Activated naive CD8-positive, alpha-beta T cell treated with anti-CD3 and anti-CD28 coated beads, Interleukin-2, amount 10 ng/mL, durations not matched to agents 7 days and 5 days (primary cell): Measurements from ENCODE around the gene AFAP1. TPM values are rescaled to one million over a fixed set of nuclear protein-coding genes. Genes with fewer than 3 reads are reported as not detected.

Experiments
- ATAC-seq: fragments of 150-1000 bp; cut with Tn5 transposase; one replicate; pipeline ENCODE4 v1.10.0; 2021; ENCODE audit warnings: low read depth, moderate library complexity
- POLR2A ChIA-PET: fragments of 350-600 bp; sonication (Branson Sonifier 250); formaldehyde crosslinking; loops from one replicate; lab custom pipeline; 2021; ENCODE audit warnings: antibody characterized with exemption; lab: Charles Lee
- DNase-seq: peaks from one replicate; pipeline ENCODE4 v3.0.0; 2021
- H3K27ac Mint-ChIP-seq: one replicate; pipeline ENCODE4 v1.8.0; 2022; ENCODE audit warnings: mild to moderate bottlenecking, mixed read lengths
- H3K27me3 Mint-ChIP-seq: one replicate; pipeline ENCODE4 v1.8.0; 2022; ENCODE audit warnings: mild to moderate bottlenecking, moderate library complexity, mixed read lengths
- H3K36me3 Mint-ChIP-seq: one replicate; pipeline ENCODE4 v1.8.0; 2021; ENCODE audit warnings: mild to moderate bottlenecking, mixed read lengths
- H3K4me1 Mint-ChIP-seq: one replicate; pipeline ENCODE4 v1.8.0; 2021; ENCODE audit warnings: mixed read lengths
- H3K4me3 Mint-ChIP-seq: one replicate; pipeline ENCODE4 v1.8.0; 2022; ENCODE audit warnings: mild to moderate bottlenecking, moderate library complexity, mixed read lengths
- H3K9me3 Mint-ChIP-seq: one replicate; pipeline ENCODE4 v1.8.0; 2021; ENCODE audit warnings: mixed read lengths
- total RNA-seq, 2 experiments: library from RNA; stranded (reverse); gene quantifications; one replicate each; pipeline ENCODE4 v1.2.3, GENCODE V29; 2021

The AFAP1 gene
- total RNA-seq, 2 experiments from 2014 or later: 9.9 to 12.2 TPM

GRCh38 chr4:7740866-7741525 is 198.7 kb downstream of the AFAP1 start:
- H3K9me3 Mint-ChIP-seq: no peaks in the 10 kb centered on the region
- no peak for ATAC-seq
- POLR2A ChIA-PET: no interaction called here

GRCh38 chr4:7739918-7740865 is 199.5 kb downstream of the AFAP1 start:
- Mint-ChIP-seq H3K27me3 (no peaks in the 10 kb centered on the region), H3K4me3 (no peak overlapping the region), H3K27ac (no peak overlapping the region), H3K4me1 (no peaks in the 10 kb centered on the region), H3K36me3 (no peaks in the 10 kb centered on the region), H3K9me3 (no peaks in the 10 kb centered on the region)
- DNase-seq (no peak), ATAC-seq (no peak)
- POLR2A ChIA-PET: no interaction called here

More at GRCh38 chr4:7740866-7741525, 198.7 kb downstream of the AFAP1 start:
- no peaks in the 10 kb centered on the region for H3K4me1 Mint-ChIP-seq
- no peak overlapping the region for H3K27ac Mint-ChIP-seq
- no peaks in the 10 kb centered on the region for H3K27me3 Mint-ChIP-seq
- H3K36me3 Mint-ChIP-seq: no peaks in the 10 kb centered on the region
- DNase-seq: no peak
- no peak overlapping the region for H3K4me3 Mint-ChIP-seq

- no peak overlapping the region for H3K4me3 Mint-ChIP-seq
- no peak for DNase-seq
- no peak overlapping the region for H3K27ac Mint-ChIP-seq
- POLR2A ChIA-PET: no interaction called here
- H3K4me1 Mint-ChIP-seq: no peaks in the 10 kb centered on the region
- no peaks in the 10 kb centered on the region for H3K9me3 Mint-ChIP-seq
- H3K27me3 Mint-ChIP-seq: no peaks in the 10 kb centered on the region
- no peaks in the 10 kb centered on the region for H3K36me3 Mint-ChIP-seq
- ATAC-seq: no peak
These were observed 200.4 kb downstream of the AFAP1 start for GRCh38 chr4:7739077-7739917.

GRCh38 chr4:7738458-7739076 is 201.1 kb downstream of the AFAP1 start:
- POLR2A ChIA-PET: no interaction called here
- Mint-ChIP-seq H3K4me3 (no peak overlapping the region), H3K27ac (no peak overlapping the region), H3K27me3 (no peaks in the 10 kb centered on the region), H3K4me1 (no peaks in the 10 kb centered on the region), H3K9me3 (no peaks in the 10 kb centered on the region), H3K36me3 (no peaks in the 10 kb centered on the region)
- ATAC-seq (no peak), DNase-seq (no peak)

- Mint-ChIP-seq H3K36me3 (no peaks in the 10 kb centered on the region), H3K27me3 (no peaks in the 10 kb centered on the region), H3K9me3 (no peaks in the 10 kb centered on the region), H3K4me1 (no peaks in the 10 kb centered on the region), H3K4me3 (no peak overlapping the region), H3K27ac (no peak overlapping the region)
- no peak for ATAC-seq
- no peak for DNase-seq
- POLR2A ChIA-PET: no interaction called here
These were observed 201.8 kb downstream of the AFAP1 start for GRCh38 chr4:7737752-7738457.

GRCh38 chr4:7737268-7737645 is 202.4 kb downstream of the AFAP1 start:
- DNase-seq (no peak), ATAC-seq (no peak)
- POLR2A ChIA-PET: no interaction called here
- no peak overlapping the region for H3K4me3 Mint-ChIP-seq
- H3K27ac Mint-ChIP-seq: no peak overlapping the region
- H3K27me3 Mint-ChIP-seq: peaks cover 2% of the 10 kb centered on the region
- H3K36me3 Mint-ChIP-seq: no peaks in the 10 kb centered on the region
- H3K4me1 Mint-ChIP-seq: no peaks in the 10 kb centered on the region
- H3K9me3 Mint-ChIP-seq: no peaks in the 10 kb centered on the region

GRCh38 chr4:7736436-7737267 is 203.0 kb downstream of the AFAP1 start:
- Mint-ChIP-seq H3K27me3 (peaks cover 2% of the 10 kb centered on the region), H3K9me3 (no peaks in the 10 kb centered on the region), H3K4me3 (no peak overlapping the region), H3K36me3 (no peaks in the 10 kb centered on the region), H3K27ac (no peak overlapping the region), H3K4me1 (no peaks in the 10 kb centered on the region)
- DNase-seq: no peak
- POLR2A ChIA-PET: no interaction called here
- ATAC-seq: no peak

- POLR2A ChIA-PET: no interaction called here
- ATAC-seq (no peak), DNase-seq (no peak)
- no peaks in the 10 kb centered on the region for H3K9me3 Mint-ChIP-seq
- H3K4me3 Mint-ChIP-seq: no peak overlapping the region
- H3K27me3 Mint-ChIP-seq: peaks cover 2% of the 10 kb centered on the region
- no peak overlapping the region for H3K27ac Mint-ChIP-seq
- H3K4me1 Mint-ChIP-seq: no peaks in the 10 kb centered on the region
- H3K36me3 Mint-ChIP-seq: no peaks in the 10 kb centered on the region
These were observed 203.7 kb downstream of the AFAP1 start for GRCh38 chr4:7735961-7736360.

- DNase-seq (no peak), ATAC-seq (no peak)
- Mint-ChIP-seq H3K27ac (no peak overlapping the region), H3K4me1 (no peaks in the 10 kb centered on the region), H3K27me3 (peaks cover 2% of the 10 kb centered on the region), H3K9me3 (no peaks in the 10 kb centered on the region), H3K36me3 (no peaks in the 10 kb centered on the region), H3K4me3 (no peak overlapping the region)
- POLR2A ChIA-PET: no interaction called here
These were observed 204.3 kb downstream of the AFAP1 start for GRCh38 chr4:7735395-7735794.

GRCh38 chr4:7734651-7735260 is 204.9 kb downstream of the AFAP1 start:
- Mint-ChIP-seq H3K27ac (no peak overlapping the region), H3K9me3 (no peaks in the 10 kb centered on the region), H3K36me3 (no peaks in the 10 kb centered on the region), H3K4me3 (no peak overlapping the region), H3K4me1 (no peaks in the 10 kb centered on the region), H3K27me3 (peaks cover 2% of the 10 kb centered on the region)
- DNase-seq (no peak), ATAC-seq (no peak)
- POLR2A ChIA-PET: no interaction called here

- H3K4me3 Mint-ChIP-seq: no peak overlapping the region
- H3K9me3 Mint-ChIP-seq: no peaks in the 10 kb centered on the region
- POLR2A ChIA-PET: no interaction called here
- ATAC-seq (no peak), DNase-seq (no peak)
- H3K4me1 Mint-ChIP-seq: no peaks in the 10 kb centered on the region
- H3K27ac Mint-ChIP-seq: no peak overlapping the region
- H3K27me3 Mint-ChIP-seq: peaks cover 2% of the 10 kb centered on the region
- no peaks in the 10 kb centered on the region for H3K36me3 Mint-ChIP-seq
These were observed 205.6 kb downstream of the AFAP1 start for GRCh38 chr4:7733801-7734650.
